ENCODE data around the gene ITGA11.

ITGA11 gene

GRCh38 chr15:68380456-68380855 is 51.5 kb downstream of the ITGA11 start:
- H3K4me3 ChIP-seq (ENCODE audit: low read depth, low read length), result no peak overlapping the region
- H3K4me1 ChIP-seq (ENCODE audit: control insufficient read depth, insufficient read depth, low read length), result no peaks in the 10 kb centered on the region
- no peaks in the 10 kb centered on the region for H3K9me3 ChIP-seq (ENCODE audit: control insufficient read depth, insufficient read depth, low read length)
- H3K9ac ChIP-seq (ENCODE audit: low read depth, low read length), result no peak overlapping the region
- H3K36me3 ChIP-seq (ENCODE audit: control insufficient read depth, insufficient read depth, low read length), result no peaks in the 10 kb centered on the region
- peaks cover 2% of the 10 kb centered on the region for H3K27me3 ChIP-seq (ENCODE audit: control insufficient read depth, insufficient read depth, low read length)

- Histone ChIP-seq H3K27me3 (ENCODE audit: control insufficient read depth, insufficient read depth, low read length) (peaks cover 2% of the 10 kb centered on the region), H3K4me1 (ENCODE audit: control insufficient read depth, insufficient read depth, low read length) (no peaks in the 10 kb centered on the region), H3K9ac (ENCODE audit: low read depth, low read length) (no peak overlapping the region), H3K4me3 (ENCODE audit: low read depth, low read length) (no peak overlapping the region), H3K36me3 (ENCODE audit: control insufficient read depth, insufficient read depth, low read length) (no peaks in the 10 kb centered on the region), H3K9me3 (ENCODE audit: control insufficient read depth, insufficient read depth, low read length) (no peaks in the 10 kb centered on the region)
These were observed 52.1 kb downstream of the ITGA11 start for GRCh38 chr15:68379759-68380290.

- Histone ChIP-seq H3K27me3 (ENCODE audit: control insufficient read depth, insufficient read depth, low read length) (peaks cover 2% of the 10 kb centered on the region), H3K4me1 (ENCODE audit: control insufficient read depth, insufficient read depth, low read length) (no peaks in the 10 kb centered on the region)
These were observed 52.8 kb downstream of the ITGA11 start for GRCh38 chr15:68379058-68379758.

GRCh38 chr15:68378595-68378994 is 53.4 kb downstream of the ITGA11 start:
- no peaks in the 10 kb centered on the region for H3K9me3 ChIP-seq (ENCODE audit: control insufficient read depth, insufficient read depth, low read length)
- peaks cover 2% of the 10 kb centered on the region for H3K27me3 ChIP-seq (ENCODE audit: control insufficient read depth, insufficient read depth, low read length)
- H3K9ac ChIP-seq (ENCODE audit: low read depth, low read length), result no peak overlapping the region
- H3K4me1 ChIP-seq (ENCODE audit: control insufficient read depth, insufficient read depth, low read length), result no peaks in the 10 kb centered on the region
- no peak overlapping the region for H3K4me3 ChIP-seq (ENCODE audit: low read depth, low read length)
- no peaks in the 10 kb centered on the region for H3K36me3 ChIP-seq (ENCODE audit: control insufficient read depth, insufficient read depth, low read length)

More at GRCh38 chr15:68379058-68379758, 52.8 kb downstream of the ITGA11 start:
- no peak overlapping the region for H3K4me3 ChIP-seq (ENCODE audit: low read depth, low read length)
- H3K9me3 ChIP-seq (ENCODE audit: control insufficient read depth, insufficient read depth, low read length), result no peaks in the 10 kb centered on the region
- no peaks in the 10 kb centered on the region for H3K36me3 ChIP-seq (ENCODE audit: control insufficient read depth, insufficient read depth, low read length)
- no peak overlapping the region for H3K9ac ChIP-seq (ENCODE audit: low read depth, low read length)

- no peaks in the 10 kb centered on the region for H3K4me1 ChIP-seq (ENCODE audit: control insufficient read depth, insufficient read depth, low read length)
- H3K9me3 ChIP-seq (ENCODE audit: control insufficient read depth, insufficient read depth, low read length), result no peaks in the 10 kb centered on the region
- no peaks in the 10 kb centered on the region for H3K36me3 ChIP-seq (ENCODE audit: control insufficient read depth, insufficient read depth, low read length)
- peaks cover 2% of the 10 kb centered on the region for H3K27me3 ChIP-seq (ENCODE audit: control insufficient read depth, insufficient read depth, low read length)
- H3K9ac ChIP-seq (ENCODE audit: low read depth, low read length), result no peak overlapping the region
- H3K4me3 ChIP-seq (ENCODE audit: low read depth, low read length), result no peak overlapping the region
These were observed 54.2 kb downstream of the ITGA11 start for GRCh38 chr15:68377766-68378165.

- Histone ChIP-seq H3K36me3 (ENCODE audit: control insufficient read depth, insufficient read depth, low read length) (no peaks in the 10 kb centered on the region), H3K9ac (ENCODE audit: low read depth, low read length) (no peak overlapping the region), H3K9me3 (ENCODE audit: control insufficient read depth, insufficient read depth, low read length) (no peaks in the 10 kb centered on the region), H3K27me3 (ENCODE audit: control insufficient read depth, insufficient read depth, low read length) (no peaks in the 10 kb centered on the region), H3K4me1 (ENCODE audit: control insufficient read depth, insufficient read depth, low read length) (no peaks in the 10 kb centered on the region), H3K4me3 (ENCODE audit: low read depth, low read length) (no peak overlapping the region)
These were observed 55.4 kb downstream of the ITGA11 start for GRCh38 chr15:68376447-68377060.

- Histone ChIP-seq H3K27me3 (ENCODE audit: control insufficient read depth, insufficient read depth, low read length) (no peaks in the 10 kb centered on the region), H3K4me1 (ENCODE audit: control insufficient read depth, insufficient read depth, low read length) (no peaks in the 10 kb centered on the region)
These were observed 56.2 kb downstream of the ITGA11 start for GRCh38 chr15:68375716-68376220.

GRCh38 chr15:68375191-68375631 is 56.8 kb downstream of the ITGA11 start:
- Histone ChIP-seq H3K9me3 (ENCODE audit: control insufficient read depth, insufficient read depth, low read length) (no peaks in the 10 kb centered on the region), H3K27me3 (ENCODE audit: control insufficient read depth, insufficient read depth, low read length) (no peaks in the 10 kb centered on the region), H3K36me3 (ENCODE audit: control insufficient read depth, insufficient read depth, low read length) (no peaks in the 10 kb centered on the region), H3K4me1 (ENCODE audit: control insufficient read depth, insufficient read depth, low read length) (no peaks in the 10 kb centered on the region), H3K9ac (ENCODE audit: low read depth, low read length) (no peak overlapping the region), H3K4me3 (ENCODE audit: low read depth, low read length) (no peak overlapping the region)

More at GRCh38 chr15:68375716-68376220, 56.2 kb downstream of the ITGA11 start:
- Histone ChIP-seq H3K36me3 (ENCODE audit: control insufficient read depth, insufficient read depth, low read length) (no peaks in the 10 kb centered on the region), H3K9ac (ENCODE audit: low read depth, low read length) (no peak overlapping the region), H3K4me3 (ENCODE audit: low read depth, low read length) (no peak overlapping the region), H3K9me3 (ENCODE audit: control insufficient read depth, insufficient read depth, low read length) (no peaks in the 10 kb centered on the region)

GRCh38 chr15:68374168-68374745 is 57.7 kb downstream of the ITGA11 start:
- Histone ChIP-seq H3K36me3 (ENCODE audit: control insufficient read depth, insufficient read depth, low read length) (no peaks in the 10 kb centered on the region), H3K4me3 (ENCODE audit: low read depth, low read length) (no peak overlapping the region), H3K9ac (ENCODE audit: low read depth, low read length) (no peak overlapping the region), H3K9me3 (ENCODE audit: control insufficient read depth, insufficient read depth, low read length) (no peaks in the 10 kb centered on the region), H3K4me1 (ENCODE audit: control insufficient read depth, insufficient read depth, low read length) (no peaks in the 10 kb centered on the region), H3K27me3 (ENCODE audit: control insufficient read depth, insufficient read depth, low read length) (no peaks in the 10 kb centered on the region)

GRCh38 chr15:68373028-68373427 is 58.9 kb downstream of the ITGA11 start:
- H3K4me3 ChIP-seq (ENCODE audit: low read depth, low read length), result no peak overlapping the region

GRCh38 chr15:68372291-68372811 is 59.6 kb downstream of the ITGA11 start:
- H3K27me3 ChIP-seq (ENCODE audit: control insufficient read depth, insufficient read depth, low read length), result no peaks in the 10 kb centered on the region
- H3K9ac ChIP-seq (ENCODE audit: low read depth, low read length), result no peak overlapping the region
- no peaks in the 10 kb centered on the region for H3K36me3 ChIP-seq (ENCODE audit: control insufficient read depth, insufficient read depth, low read length)
- H3K4me1 ChIP-seq (ENCODE audit: control insufficient read depth, insufficient read depth, low read length), result no peaks in the 10 kb centered on the region
- no peak overlapping the region for H3K4me3 ChIP-seq (ENCODE audit: low read depth, low read length)
- no peaks in the 10 kb centered on the region for H3K9me3 ChIP-seq (ENCODE audit: control insufficient read depth, insufficient read depth, low read length)

More at GRCh38 chr15:68373028-68373427, 58.9 kb downstream of the ITGA11 start:
- no peaks in the 10 kb centered on the region for H3K36me3 ChIP-seq (ENCODE audit: control insufficient read depth, insufficient read depth, low read length)
- H3K27me3 ChIP-seq (ENCODE audit: control insufficient read depth, insufficient read depth, low read length), result no peaks in the 10 kb centered on the region
- no peak overlapping the region for H3K9ac ChIP-seq (ENCODE audit: low read depth, low read length)
- no peaks in the 10 kb centered on the region for H3K4me1 ChIP-seq (ENCODE audit: control insufficient read depth, insufficient read depth, low read length)
- H3K9me3 ChIP-seq (ENCODE audit: control insufficient read depth, insufficient read depth, low read length), result no peaks in the 10 kb centered on the region

Measured in iPS-15b (cell line).